DMS153 (cell line): Measurements from ENCODE around the gene PTGDS.

ENCODE experiments used
- DNase-seq: peaks from one replicate; lab custom pipeline; 2025; lab: John Stamatoyannopoulos, UW

The PTGDS gene

DNA sequence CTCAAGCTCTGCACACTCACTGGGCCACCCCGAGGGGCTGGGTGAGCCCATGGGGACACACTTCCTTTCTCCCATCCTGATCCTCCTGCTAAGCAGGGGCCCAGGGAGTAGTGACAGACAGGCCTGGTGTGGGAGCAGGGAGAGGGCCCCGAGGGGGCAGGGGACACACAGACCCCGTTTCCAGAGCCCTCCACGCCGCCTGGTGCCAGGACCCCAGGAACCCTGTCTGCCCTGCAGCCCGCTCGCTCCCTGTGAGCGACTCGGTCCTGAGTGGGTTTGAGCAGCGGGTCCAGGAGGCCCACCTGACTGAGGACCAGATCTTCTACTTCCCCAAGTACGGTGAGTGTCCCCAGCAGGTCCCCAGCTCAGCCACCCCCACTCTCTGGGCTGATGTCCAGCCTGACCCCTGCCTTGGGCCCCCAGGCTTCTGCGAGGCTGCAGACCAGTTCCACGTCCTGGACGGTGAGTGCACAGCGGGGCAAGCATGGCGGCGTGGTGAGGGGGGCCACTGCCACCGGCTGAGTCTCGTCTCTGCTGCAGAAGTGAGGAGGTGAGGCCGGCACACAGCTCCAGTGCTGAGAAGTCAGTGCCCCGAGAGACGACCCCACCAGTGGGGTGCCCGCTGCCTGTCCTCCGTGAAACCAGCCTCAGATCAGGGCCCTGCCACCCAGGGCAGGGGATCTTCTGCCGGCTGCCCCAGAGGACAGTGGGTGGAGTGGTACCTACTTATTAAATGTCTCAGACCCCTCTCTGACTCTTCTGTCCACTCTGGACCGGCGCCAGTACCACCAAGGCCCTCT lies 30.9 kb upstream of the PTGDS start:
- DNase-seq = no peak

DNA sequence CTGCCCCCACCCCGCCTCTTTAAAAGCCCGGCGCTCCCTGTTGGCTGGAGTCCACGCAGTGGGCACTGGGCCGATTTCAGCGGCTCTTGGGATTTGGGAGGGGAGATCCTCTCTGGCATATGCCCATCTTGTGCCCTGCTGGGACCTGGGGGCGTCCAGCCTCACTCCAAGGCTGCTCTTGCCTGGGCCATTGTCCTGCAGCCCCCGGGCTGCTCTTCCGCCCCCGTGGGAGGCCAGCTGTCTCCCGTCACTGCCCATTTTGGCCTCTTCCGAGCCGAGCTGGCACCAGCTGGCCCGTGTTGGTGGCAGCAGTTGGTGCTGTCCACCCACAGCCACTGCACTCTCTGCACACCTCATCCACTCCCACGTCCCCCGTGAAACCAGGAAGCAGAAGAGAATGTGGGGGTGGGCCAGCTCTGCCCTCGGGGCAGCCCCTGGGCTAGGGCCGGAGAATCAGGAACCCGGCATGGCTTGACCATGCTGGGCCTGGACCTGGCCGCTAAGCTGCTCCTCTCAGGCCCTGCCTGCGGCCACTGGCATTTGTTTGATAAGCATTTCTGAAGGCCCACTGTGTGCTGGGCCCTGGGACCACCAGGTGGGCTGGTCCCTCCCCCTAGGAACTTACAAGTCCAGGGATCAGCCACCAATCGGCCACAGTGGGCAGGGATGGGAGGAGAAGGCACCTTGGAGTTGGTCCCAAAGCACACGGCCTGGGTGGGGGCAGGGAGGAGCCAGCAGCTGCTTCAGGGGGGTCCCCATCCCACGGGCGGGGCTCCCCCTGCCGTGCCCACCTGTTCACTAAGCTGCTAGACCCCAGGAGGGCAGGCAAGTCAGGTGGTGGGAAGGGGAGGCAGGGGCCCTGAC lies 30.0 kb upstream of the PTGDS start:
- no peak for DNase-seq

DNA sequence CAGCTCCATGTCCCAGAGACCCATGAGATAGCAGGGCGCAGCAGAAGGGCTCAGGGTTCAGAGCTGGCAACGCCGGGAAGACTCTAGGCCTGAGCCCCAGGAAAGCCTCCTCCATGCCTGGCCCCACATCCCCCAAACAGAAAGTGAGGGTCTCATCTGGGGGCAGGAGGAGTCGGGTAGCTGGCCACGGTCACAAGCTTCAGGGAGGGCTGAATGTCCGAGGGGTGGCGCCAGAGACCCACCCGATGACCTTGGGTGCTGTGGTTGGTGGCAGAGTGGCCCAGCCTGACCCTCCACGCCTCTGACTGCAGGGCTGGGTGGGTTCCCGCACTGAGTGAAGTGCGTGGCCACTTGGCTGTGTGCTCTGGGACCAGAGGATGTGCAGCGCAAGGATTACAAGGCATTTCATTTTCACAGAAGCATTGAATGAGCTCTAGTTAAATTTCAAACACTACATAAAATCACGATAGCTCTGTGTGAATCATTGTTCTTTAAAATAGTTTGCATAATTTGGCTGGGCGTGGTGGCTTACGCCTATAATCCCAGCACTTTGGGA lies 29.3 kb upstream of the PTGDS start:
- no peak for DNase-seq

DNA sequence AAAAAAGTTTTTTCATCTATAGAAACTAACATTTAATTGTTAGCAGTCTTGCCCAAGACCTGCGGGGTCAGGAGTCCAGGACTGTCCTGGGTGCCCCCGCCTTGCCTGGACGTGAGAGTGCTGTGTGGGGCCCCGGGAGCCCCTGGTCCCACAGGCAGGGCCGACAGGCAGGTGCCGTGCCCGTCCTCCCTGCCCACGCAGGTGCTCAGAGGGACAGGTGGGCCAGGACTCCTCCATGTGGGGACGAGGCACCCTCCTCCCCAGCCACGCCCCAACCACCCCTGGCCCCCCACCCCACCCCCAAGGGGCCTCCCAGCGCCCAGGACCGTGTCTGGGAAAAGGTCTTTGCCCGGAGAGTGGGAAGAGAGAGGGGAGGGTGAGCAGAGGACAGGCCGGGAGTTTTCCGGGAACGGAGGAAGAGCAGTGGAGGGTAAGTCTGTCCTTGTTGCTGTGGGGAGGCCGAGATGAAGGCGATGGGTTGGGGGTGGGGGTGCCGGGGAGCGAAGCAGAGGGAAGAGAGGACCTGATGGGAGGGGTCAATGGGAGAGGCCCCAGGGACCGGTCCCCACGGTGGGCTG lies 28.0 kb upstream of the PTGDS start:
- no peak for DNase-seq

DNA sequence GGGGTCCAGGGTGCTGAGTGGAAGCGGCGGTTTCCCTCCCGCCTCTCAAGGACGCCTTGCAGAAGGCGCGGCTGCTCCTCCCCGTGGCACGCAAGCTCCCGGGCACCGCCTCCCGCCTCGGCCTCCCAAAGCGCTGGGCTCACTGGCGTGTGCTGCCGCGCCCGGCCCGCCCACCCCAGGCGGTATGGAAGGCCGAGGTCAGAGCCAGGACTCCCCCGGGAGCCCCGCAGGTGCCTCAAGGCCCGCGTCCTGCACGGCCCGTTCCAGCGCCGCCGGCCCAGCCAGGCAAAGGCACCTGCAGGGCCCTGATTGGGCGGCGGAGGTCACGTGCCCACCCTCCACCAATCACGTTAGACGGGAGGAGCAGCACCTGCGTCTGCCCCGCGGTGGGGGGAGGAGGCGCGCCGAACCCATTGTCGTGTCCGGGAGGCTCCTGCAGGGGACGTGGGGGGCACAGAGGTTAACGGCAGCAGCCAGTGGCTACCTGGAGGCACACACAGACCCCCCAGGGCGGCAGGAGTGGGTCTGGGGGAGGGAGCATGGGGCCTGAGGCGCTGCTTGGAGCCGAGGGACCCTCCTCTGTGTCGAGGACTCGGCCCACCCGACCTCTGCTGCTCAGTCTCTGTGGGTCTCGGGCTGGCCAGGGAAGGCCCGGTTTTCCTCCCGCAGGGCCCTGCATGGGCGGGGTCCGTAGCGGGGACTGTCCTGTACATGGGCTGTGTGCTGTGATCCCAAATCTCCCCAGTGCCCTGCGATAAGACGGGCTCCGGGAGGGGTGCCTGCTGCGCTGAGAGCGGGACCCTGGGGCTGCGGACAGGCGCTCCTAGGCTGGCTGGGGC lies 27.3 kb upstream of the PTGDS start:
- peak; percentile 94 for DNase-seq

DNA sequence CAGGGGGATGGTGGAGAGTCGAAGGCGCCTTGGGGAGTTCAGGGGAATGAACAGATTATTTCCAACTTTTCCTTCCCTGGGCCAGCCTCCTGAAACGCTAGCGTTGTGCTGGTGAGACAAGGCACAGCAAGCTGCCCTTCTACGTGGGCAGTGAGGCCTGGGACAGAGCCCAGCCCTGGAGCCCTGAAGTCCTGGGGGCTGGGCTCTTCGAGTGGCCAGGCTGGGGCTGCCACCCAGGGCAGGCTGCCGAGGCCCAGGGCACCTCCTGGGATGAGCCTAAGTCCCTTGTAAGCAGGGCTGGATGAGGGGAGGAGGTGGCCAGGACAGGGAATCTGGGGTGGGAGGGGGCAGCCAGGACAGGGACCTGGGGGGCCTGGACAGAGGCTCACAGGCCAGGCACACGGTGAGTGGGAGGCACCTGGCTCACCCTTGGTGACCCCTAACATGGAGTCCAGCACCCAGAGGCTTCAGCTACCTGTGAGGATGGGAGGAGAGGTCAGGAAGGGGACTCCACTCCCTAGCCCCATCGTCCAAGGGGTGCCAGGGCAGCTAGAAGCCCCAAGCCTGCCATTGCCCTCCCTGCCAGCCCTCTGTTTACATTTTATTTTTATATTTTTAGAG lies 26.5 kb upstream of the PTGDS start:
- DNase-seq = no peak

DNA sequence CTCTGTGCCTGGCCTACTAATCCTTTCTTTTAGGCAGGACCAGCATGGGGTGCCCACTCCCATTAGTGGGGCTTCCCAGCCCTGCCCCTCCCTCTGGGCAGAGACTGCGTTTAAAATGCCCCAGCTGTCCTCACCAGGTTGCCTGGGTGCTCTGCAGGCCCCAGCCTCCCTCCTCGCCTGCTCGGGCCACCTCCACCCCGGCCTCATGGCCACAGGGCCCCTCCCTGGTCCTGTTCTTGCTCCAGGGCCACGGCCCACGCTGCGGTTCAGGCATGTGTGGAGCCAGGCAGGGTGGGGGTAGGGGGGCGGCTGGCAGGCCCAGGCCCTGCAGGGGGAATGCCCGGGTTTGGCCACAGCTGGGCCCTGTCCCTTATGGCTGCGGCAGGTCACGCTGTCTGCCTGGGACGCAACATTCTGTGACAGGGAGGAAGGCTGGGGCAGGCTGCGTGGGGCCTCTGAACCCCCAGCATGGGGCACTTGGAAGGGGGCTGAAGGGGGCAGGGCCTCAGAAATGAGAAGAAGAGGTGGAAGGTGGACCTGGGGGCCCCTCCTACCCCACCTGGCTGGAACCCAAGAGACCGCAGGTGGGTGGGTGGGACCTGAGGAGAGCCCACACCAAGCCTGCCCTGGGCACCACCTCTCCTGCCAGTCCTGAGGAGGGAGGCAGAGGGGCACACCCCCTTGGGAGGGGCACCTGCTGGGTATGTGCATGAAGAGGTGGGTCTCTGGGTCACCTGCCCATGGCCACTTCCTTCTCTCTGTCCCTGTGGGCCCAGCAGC lies 25.6 kb upstream of the PTGDS start, which contains the start of gene LCN12:
Gene LCN12, plus strand, starts transcription at position 733 of the 780 bp plus-strand sequence. CDS start 55 bp downstream, outside the sequence.
- no peak for DNase-seq

DNA sequence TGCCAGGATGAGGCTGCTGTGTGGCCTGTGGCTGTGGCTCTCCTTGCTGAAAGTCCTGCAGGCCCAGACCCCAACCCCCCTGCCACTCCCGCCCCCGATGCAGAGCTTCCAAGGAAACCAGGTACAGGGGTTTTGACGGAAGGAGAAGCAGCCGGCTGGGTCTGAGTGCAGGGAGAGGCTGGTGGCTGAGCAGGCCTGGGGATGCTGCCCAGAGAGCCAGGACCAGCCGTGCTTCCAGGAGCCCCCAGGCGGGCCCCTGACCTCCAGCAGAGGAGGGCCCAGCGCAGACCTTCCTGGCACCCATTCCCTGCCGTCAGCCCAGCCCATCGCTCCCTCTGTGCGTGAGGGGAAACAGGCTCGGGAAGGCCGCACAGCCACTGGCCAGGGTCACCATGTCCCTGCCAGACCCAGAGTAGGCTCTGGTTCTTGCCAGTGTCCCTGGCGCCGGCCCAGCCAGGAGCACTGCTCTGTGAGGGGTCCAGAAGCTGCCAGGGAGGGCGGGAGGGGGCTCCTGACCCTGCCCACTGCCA lies 24.9 kb upstream of the PTGDS start:
- no peak for DNase-seq

DNA sequence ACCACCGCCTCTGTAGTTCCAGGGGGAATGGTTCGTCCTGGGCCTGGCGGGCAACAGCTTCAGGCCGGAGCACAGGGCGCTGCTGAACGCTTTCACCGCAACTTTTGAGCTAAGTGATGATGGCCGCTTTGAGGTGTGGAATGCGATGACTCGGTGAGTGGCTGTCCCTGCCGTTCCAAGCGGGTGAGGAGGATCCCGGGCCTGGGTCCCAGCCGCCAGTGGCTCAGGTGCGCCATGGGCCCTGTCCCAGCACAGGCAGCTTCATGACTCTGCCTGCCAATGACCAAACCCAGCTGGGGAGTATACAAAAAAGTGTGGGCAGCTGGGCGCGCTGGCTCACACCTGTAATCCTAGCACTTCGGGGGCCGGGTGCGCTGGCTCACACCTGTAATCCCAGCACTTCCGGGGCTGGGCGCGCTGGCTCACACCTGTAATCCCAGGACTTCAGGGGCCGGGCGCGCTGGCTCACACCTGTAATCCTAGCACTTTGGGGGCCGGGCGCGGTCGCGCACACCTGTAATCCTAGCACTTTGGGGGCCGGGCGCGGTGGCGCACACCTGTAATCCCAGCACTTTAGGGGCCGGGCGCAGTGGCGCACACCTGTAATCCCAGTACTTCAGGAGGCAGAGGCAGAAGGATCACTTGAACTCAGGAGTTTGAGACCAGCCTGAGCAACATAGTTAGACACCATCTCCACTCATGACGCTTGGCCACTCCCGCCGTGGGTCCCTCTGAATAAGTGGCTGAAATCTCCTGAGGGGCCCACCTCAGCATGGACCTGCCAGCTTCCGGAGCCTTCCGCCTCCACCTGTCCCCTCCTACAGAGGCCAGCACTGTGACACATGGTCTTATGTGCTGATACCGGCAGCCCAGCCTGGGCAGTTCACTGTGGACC lies 24.2 kb upstream of the PTGDS start:
- no peak for DNase-seq

DNA sequence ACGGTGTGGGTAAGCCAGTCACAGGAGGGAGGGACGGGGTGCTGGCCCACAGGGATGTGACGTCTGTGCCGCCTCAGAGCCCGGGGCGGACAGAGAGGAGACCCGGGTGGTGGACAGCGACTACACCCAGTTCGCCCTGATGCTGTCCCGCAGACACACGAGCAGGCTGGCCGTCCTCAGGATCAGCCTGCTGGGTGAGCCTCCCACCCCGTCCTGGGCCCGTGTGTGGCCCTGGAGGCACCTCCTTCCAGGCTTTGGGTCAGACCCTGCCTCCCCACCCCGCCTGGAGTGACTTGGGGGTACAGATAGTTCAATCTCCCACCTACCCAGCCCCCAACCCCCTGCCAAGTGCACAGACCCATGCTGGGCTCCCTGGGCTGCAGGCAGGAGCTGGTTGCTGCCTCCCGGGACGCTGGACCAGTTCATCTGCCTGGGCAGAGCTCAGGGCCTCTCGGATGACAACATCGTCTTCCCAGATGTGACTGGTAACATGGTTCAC lies 23.5 kb upstream of the PTGDS start:
- DNase-seq = no peak

DNA sequence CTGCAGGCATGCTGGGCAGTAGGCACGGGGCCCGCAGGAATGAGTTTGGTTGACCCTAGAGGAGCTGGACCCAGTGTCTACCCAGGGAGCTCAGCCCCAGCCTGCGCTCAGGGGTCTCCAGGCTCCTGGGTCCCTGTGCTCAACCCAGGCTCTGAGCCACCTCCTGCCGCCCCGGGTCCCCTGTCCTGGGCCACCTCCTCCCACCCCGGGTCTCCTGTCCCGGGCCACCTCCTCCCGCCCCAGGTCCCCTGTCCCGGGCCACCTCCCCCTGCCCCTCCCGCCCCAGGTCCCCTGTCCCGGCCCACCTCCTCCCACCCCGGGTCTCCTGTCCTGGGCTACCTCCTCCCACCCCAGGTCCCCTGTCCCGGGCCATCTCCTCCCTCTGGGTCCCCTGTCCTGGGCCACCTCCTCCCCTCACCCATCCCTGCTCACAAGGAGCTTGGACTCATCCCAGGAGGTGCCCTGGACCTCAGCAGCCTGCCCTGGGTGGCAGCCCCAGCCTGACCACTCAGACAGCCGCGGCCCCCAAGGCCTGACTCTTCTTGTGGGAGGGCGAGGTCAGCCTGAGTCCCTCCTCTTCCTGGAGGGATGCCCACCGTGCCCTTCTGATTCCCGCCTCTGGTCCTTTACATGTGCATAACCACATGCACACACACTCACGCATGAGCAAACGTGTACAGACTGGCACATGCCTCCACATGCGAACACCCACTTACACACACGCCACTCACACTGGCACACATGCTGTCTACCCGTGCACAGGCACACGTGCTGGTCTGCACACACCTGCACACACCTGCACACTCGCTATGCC lies 22.8 kb upstream of the PTGDS start:
- DNase-seq = no peak

DNA sequence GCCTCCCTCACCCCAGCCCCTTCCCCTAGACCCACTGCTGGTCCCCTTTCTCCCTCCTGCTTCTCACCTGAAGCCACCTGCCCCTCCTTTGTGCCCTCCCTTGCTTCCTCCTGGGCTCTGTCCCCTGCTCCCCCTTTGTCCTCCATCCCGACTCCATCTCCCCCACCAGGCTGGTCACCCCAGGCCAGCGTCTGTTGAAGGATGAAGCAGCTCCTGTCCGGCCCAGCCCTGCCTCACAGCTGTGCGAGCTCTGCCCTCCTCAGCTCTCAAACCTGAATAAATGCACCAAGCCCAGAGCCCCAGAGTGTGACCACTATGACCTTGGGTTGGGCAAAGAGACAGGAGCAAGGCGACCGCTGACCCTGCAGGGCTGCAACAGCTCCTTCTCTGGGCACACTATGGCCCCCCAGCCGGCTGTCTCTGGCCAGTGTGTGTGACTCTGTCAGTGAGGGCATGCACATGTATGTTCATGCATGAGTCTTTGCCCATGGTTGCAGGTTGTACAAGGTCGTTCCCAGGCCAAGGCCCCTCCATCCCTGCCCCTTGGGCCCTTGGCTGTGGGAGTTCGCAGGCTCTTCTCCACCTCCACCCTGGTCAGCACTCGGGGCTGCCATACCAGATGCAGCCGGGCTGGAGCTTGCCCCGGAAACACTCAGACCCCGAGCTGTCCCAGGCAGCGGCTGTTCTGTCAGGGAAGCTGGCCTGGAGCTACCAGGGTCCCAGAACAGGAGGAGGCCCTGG lies 21.9 kb upstream of the PTGDS start:
- DNase-seq = no peak

DNA sequence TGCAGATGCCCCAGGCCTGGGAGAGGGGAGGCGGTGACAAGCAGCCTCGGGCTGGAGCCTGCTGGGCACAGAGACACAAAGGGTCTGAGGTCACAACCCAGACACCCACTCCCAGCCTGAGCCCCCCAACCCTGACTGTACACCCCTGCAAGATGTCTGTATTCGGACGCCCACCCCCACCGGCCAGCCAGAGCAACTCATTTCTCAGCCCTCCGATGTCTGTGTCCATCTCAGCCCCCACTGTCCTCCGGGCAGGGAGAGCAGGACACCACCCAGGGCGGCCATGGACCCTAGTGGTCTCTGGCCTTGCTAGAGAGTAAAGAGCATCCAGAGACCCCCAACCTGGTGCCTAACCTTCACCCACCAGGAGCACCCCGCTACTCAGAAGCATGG lies 21.4 kb upstream of the PTGDS start:
- DNase-seq = no peak

DNA sequence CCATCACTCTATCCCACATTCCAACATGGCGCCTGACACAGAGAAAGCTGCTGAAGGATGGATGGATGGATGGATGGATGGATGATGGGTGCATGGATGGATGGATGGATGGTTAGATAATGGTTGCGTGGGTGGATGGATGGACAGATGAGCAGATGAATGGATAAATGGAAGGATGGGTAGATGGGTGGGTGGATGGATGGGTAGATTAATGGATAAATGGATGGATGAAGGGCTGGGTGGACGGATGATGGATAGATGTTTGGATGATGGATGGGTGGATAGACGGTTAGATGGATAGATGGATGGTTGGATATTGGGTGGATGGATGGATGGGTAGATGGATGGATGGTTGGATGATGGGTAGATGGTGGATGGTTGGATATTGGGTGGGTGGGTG lies 20.7 kb upstream of the PTGDS start:
- no peak for DNase-seq

DNA sequence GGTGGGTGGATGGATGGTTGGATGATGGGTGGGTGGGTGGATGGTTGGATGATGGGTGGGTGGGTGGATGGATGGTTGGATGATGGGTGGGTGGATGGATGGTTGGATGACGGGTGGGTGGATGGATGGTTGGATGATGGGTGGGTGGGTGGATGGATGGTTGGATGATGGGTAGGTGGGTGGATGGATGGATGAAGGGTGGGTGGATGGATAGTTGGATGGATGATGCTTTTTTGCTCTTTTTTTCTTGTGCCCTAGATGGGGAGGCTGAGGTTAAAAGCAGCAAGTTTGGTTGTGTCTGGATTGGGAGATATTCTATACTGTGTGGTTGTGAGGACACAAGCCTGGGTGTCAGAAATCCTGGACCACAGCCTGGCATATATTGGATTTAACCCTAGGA lies 19.8 kb upstream of the PTGDS start:
- DNase-seq = no peak

DNA sequence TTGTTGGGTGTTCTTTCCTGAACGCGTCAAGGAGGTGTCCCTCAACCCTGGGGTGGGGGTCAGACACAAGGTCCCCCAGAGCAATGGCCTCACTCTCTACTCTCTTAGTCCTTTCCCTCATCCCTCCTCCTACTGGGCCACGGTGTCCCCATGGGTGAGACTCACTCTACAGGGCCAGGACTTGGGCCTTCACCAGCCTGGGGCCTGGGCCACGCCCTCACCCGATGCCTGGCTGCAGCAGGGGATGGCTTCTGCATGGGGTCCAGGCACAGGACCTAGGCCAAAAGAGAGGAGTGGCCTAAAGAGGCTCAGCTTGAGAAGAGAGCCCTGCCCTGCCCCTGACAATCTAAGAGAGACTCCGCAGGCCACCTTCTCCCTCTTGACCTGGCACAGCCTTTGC lies 19.4 kb upstream of the PTGDS start:
- DNase-seq = no peak

DNA sequence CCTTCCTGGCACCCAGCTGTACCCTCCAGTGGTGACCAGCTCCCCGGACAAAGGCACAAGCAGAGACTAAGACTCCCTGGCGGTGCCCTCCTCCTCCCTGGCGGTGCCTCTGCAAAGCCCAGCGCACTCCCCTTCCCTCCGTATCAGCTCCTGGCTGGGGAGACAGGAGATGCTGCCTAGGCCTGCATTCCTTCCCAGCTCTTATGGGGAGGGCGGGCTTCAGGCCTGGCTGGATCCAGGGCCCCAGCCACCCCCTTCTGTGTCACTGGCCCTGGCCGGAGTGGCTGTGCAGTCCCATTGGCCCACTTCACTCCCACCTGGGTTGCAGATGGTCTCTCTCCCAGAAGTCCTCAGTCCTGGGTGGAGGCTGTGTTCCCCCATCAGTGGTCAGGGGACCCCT lies 18.8 kb upstream of the PTGDS start:
- no peak for DNase-seq
